Endothelial cell of umbilical vein (primary cell): ENCODE data around the gene SLC7A4.

Experiments
- MYC ChIP-seq: IDR thresholded peaks from one replicate; pipeline ENCODE4 v1.6.1; 2011; ENCODE audit warnings: mild to moderate bottlenecking, low read depth, low read length
- POLR2AphosphoS5 ChIP-seq: IDR thresholded peaks from 2 replicates; pipeline ENCODE4 v1.6.1; 2012; ENCODE audit warnings: low read depth, mild to moderate bottlenecking, control low read depth, low read length, moderate library complexity; ENCODE audit not compliant: insufficient read depth
- TF ChIP-seq, protein P1 (sequence below), 2 donors: IDR thresholded peaks; 1 replicate in 1 of 2; 2 replicates in 1 of 2; pipeline ENCODE4 v1.5.1; 2011; ENCODE audit warnings: low read length in 2 of 2, mild to moderate bottlenecking in 2 of 2, moderate library complexity in 2 of 2, control low read depth in 1 of 2, inconsistent platforms in 1 of 2, low read depth in 1 of 2; ENCODE audit not compliant: insufficient read depth in 1 of 2; ENCODE audit errors: extremely low read depth in 1 of 2
- TF ChIP-seq, protein P2 (sequence below): IDR thresholded peaks from 2 replicates; pipeline ENCODE4 v1.6.1; 2011; ENCODE audit not compliant: insufficient read depth, insufficient read length

DNA sequence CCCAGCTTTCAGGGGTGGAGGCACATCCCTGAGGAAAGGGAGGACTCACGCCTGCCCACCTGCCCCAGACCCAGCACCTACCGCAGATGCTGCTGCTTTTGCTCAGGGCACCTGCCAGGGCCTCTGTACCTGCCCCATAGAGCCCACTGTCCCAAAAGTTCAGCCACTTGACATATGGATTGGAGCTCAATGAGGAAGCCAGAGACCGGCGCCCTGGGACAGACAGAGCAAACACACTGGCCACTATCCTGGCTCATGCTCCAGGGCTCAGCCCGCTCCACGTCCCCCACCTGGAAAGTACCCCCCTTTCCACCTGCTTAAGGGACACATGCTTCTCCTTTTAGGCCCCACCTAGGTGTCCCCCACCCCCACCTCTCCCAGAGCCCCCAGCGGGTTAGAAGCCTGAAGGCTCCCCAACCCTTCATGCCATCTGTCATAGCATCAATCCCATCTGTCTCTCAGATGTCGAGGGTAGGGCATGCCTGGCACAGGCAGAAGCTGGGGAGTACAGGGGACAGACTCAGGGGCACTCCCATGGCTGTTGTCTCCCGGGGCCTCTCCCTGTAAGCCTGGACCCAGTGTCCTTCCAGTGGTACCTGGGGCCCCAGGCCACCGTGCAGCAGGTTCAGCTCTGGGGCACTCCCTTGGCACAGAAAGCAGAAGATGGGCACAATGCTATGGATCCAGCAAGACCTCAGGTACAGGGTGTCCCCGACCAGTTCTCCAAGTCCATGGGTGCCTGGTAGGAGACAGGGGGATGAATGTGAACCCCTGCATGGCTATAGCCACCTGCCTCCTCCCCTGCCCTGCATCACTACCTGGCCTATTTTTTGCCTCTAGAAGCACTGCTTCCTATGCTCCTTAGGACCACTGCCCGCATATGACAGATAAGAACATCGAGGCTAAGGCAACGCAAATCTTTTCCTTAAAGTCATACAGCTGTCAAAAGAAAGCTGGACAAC, 19.6 kb downstream of the SLC7A4 start:
- TF ChIP-seq MYC (no peak), POLR2AphosphoS5 (no peak)
- TF ChIP-seq, protein P1, sequence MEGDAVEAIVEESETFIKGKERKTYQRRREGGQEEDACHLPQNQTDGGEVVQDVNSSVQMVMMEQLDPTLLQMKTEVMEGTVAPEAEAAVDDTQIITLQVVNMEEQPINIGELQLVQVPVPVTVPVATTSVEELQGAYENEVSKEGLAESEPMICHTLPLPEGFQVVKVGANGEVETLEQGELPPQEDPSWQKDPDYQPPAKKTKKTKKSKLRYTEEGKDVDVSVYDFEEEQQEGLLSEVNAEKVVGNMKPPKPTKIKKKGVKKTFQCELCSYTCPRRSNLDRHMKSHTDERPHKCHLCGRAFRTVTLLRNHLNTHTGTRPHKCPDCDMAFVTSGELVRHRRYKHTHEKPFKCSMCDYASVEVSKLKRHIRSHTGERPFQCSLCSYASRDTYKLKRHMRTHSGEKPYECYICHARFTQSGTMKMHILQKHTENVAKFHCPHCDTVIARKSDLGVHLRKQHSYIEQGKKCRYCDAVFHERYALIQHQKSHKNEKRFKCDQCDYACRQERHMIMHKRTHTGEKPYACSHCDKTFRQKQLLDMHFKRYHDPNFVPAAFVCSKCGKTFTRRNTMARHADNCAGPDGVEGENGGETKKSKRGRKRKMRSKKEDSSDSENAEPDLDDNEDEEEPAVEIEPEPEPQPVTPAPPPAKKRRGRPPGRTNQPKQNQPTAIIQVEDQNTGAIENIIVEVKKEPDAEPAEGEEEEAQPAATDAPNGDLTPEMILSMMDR (IDR thresholded peaks at IDR 0.05; ENCODE audit: extremely low read depth in 1 of 2, insufficient read depth in 1 of 2, low read depth in 1 of 2, low read length in 2 of 2), result no peak
- TF ChIP-seq, protein P2, sequence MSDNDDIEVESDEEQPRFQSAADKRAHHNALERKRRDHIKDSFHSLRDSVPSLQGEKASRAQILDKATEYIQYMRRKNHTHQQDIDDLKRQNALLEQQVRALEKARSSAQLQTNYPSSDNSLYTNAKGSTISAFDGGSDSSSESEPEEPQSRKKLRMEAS, result no peak
